GM10248 (cell line): ENCODE measurements around the gene KLHL14.

Source experiments
- CTCF ChIA-PET: fragments of 300-600 bp; sonication (Branson Sonifier 250); formaldehyde crosslinking; extraction: SDS; loops from one replicate; lab custom pipeline; 2021; ENCODE audit warnings: antibody characterized with exemption; lab: Yijun Ruan, JAX
- POLR2A ChIA-PET: fragments of 350-650 bp; sonication (Branson Sonifier 250); formaldehyde crosslinking; extraction: SDS; loops from one replicate; lab custom pipeline; 2020; ENCODE audit warnings: antibody characterized with exemption; lab: Yijun Ruan, JAX
- DNase-seq: peaks from one replicate; pipeline ENCODE4 v3.0.0; 2012; ENCODE audit errors: extremely low spot score
- CTCF ChIP-seq: IDR thresholded peaks from 2 replicates; pipeline ENCODE4 v1.5.1; 2012; ENCODE audit warnings: mild to moderate bottlenecking, low read depth; ENCODE audit errors: extremely low read depth, missing control alignments, control extremely low read depth

Gene KLHL14

GRCh38 chr18:32771169-32771751, 1.6 kb downstream of the KLHL14 start:
- DNase-seq = peak; percentile 32
- CTCF ChIA-PET = interaction anchor here (1.5 kb wide), 1 partner anchor 40 kb away, joined by 3 read pairs; no protein-coding TSS in a partner anchor

GRCh38 chr18:32770666-32771168, 2.1 kb downstream of the KLHL14 start:
- POLR2A ChIA-PET = no interaction called here
- TF ChIP-seq CTCF = no peak
- DNase-seq = no peak
- CTCF ChIA-PET = interaction anchor here (1.5 kb wide), 1 partner anchor 40 kb away, joined by 3 read pairs; no protein-coding TSS in a partner anchor

More at GRCh38 chr18:32771169-32771751, 1.6 kb downstream of the KLHL14 start:
- POLR2A ChIA-PET = no interaction called here
- TF ChIP-seq CTCF = no peak

GRCh38 chr18:32770054-32770665, 2.7 kb downstream of the KLHL14 start:
- CTCF ChIA-PET = interaction anchor here (1.5 kb wide), 1 partner anchor 39 kb away, joined by 3 read pairs; no protein-coding TSS in a partner anchor
- POLR2A ChIA-PET = no interaction called here
- peak; percentile 26 for DNase-seq
- TF ChIP-seq CTCF = no peak

GRCh38 chr18:32769586-32770053, 3.2 kb downstream of the KLHL14 start:
- CTCF ChIA-PET = interaction anchor here (1.5 kb wide), 1 partner anchor 39 kb away, joined by 3 read pairs; no protein-coding TSS in a partner anchor
- POLR2A ChIA-PET = interaction anchor here (0.6 kb wide), 1 partner anchor 1506 kb away, joined by 3 read pairs; no protein-coding TSS in a partner anchor
- TF ChIP-seq CTCF = no peak
- no peak for DNase-seq

GRCh38 chr18:32769071-32769585, 3.7 kb downstream of the KLHL14 start:
- CTCF ChIA-PET = no interaction called here

More at GRCh38 chr18:32769071-32769585, 3.7 kb downstream of the KLHL14 start:
- POLR2A ChIA-PET = interaction anchor here (0.6 kb wide), 1 partner anchor 1507 kb away, joined by 3 read pairs; no protein-coding TSS in a partner anchor
- no peak for TF ChIP-seq CTCF
- DNase-seq = no peak
